GM12892 (cell line): ENCODE measurements around the gene MAP3K7.

Experiments used
- DNase-seq: peaks from one replicate; pipeline ENCODE4 v3.0.0; 2011; ENCODE audit not compliant: insufficient read length
- FAIRE-seq: peaks from 2 replicates; lab custom pipeline; 2011; peaks lifted over from hg19 to GRCh38; lab: Jason Lieb, UNC
- POLR2A ChIP-seq: IDR thresholded peaks from 2 replicates; pipeline ENCODE4 v1.6.1; 2011; ENCODE audit warnings: low read depth, low read length, control low read depth
- POLR2AphosphoS5 ChIP-seq: IDR thresholded peaks from 2 replicates; pipeline ENCODE4 v1.6.1; 2011; ENCODE audit warnings: low read depth, low read length, control low read depth
- TAF1 ChIP-seq: IDR thresholded peaks from 2 replicates; pipeline ENCODE4 v1.6.1; 2011; ENCODE audit warnings: low read depth, mild to moderate bottlenecking, control low read depth, low read length, borderline replicate concordance

The MAP3K7 gene

DNA sequence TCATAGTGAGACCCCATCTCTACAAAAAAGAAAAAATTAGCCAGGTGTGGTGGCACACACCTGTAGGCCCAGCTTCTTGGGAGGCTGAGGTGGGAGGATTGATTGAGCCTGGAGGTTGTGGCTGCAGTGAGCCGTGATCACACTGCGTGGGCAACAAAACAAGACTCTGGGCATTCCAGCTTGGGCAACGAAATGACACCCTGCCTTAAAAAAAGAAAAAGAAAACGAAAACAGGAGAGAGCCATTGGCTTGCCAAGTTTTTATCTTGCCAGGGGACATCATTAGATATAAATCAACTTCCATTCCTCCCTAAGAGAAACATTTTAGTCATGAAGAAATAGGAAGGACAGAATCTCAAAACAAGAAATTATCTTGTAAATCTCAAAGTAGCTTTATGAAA, 109.5 kb downstream of the MAP3K7 start:
- TF ChIP-seq TAF1 (no peak), POLR2A (no peak), POLR2AphosphoS5 (no peak)
- FAIRE-seq (no peak), DNase-seq (no peak)

- FAIRE-seq = no peak
- DNase-seq = no peak
- TF ChIP-seq POLR2AphosphoS5 (no peak), TAF1 (no peak), POLR2A (no peak)
These were observed 114.2 kb downstream of the MAP3K7 start for GRCh38 chr6:90472716-90473115.

GRCh38 chr6:90471263-90471662, 115.6 kb downstream of the MAP3K7 start:
- DNase-seq (no peak), FAIRE-seq (no peak)
- no peak for TF ChIP-seq TAF1
- no peak for TF ChIP-seq POLR2AphosphoS5
- no peak for TF ChIP-seq POLR2A

DNA sequence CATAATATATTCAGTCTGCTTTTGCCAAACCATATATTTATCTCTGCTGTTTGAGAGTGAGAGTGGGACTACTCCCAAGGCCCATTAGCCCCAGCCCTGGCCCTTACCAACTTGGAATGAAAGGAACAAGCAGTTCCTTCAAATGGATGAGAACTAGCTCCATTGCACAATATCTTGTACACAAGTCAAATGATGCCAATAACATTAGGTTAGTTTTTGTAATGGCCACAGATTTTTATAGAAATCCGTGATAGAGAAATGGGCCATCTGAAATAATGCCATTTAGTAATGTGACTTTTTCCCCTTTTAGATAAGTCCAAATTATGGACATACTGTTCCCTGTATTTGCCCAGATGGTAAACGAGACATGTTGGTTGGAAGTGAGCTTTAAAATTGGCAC, 117.0 kb downstream of the MAP3K7 start:
- TF ChIP-seq POLR2AphosphoS5 = no peak
- no peak for TF ChIP-seq POLR2A
- no peak for TF ChIP-seq TAF1
- FAIRE-seq (no peak), DNase-seq (no peak)

DNA sequence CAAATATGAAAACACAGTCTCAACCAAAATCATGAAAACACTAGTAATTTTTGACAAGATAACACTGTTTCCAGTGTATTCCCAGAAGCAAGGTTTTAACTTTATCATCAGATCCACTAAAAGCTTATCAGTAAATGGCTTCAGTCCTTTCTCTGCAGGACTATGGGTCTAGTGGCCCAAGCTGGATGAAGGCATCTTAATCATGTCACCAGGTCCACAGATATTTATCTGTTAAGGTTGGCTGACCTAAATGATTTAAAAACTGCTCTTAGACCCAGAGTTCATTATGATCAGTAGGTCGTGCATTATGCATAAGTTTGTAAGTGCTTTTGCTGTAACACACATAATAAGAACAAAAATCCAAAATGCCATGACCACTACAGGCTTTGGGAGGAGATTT, 118.0 kb downstream of the MAP3K7 start:
- DNase-seq = no peak
- FAIRE-seq = no peak
- TF ChIP-seq POLR2AphosphoS5 (no peak), POLR2A (no peak), TAF1 (no peak)

DNA sequence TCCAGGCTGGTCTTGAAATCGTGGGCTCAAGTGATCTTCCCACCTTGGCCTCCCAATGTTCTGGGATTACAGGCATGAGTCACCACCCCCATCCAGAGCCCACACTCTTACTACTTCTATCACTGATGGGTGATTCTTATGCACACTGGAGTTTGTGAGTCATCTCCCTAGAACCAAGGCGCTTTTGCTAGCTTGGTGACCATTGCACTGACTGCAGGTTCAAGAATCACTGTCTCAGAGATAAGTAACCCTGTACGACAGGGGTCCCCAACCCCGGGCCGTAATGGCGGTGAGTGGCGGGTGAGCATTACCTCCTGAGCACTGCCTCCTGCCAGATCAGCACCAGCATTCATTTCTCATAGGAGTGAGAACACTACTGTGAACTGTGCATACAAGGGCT, 118.8 kb downstream of the MAP3K7 start:
- DNase-seq (no peak), FAIRE-seq (no peak)
- TF ChIP-seq POLR2AphosphoS5 (no peak), POLR2A (no peak), TAF1 (no peak)

- no peak for FAIRE-seq
- DNase-seq = no peak
- TF ChIP-seq POLR2A (no peak), TAF1 (no peak), POLR2AphosphoS5 (no peak)
These were observed 119.3 kb downstream of the MAP3K7 start for GRCh38 chr6:90467546-90467945.

GRCh38 chr6:90466154-90466940, 120.5 kb downstream of the MAP3K7 start:
- DNase-seq (no peak), FAIRE-seq (no peak)
- TF ChIP-seq POLR2AphosphoS5 = no peak
- no peak for TF ChIP-seq TAF1
- no peak for TF ChIP-seq POLR2A

GRCh38 chr6:90465686-90466085, 121.2 kb downstream of the MAP3K7 start:
- DNase-seq (no peak), FAIRE-seq (no peak)
- no peak for TF ChIP-seq TAF1
- no peak for TF ChIP-seq POLR2AphosphoS5
- no peak for TF ChIP-seq POLR2A

DNA sequence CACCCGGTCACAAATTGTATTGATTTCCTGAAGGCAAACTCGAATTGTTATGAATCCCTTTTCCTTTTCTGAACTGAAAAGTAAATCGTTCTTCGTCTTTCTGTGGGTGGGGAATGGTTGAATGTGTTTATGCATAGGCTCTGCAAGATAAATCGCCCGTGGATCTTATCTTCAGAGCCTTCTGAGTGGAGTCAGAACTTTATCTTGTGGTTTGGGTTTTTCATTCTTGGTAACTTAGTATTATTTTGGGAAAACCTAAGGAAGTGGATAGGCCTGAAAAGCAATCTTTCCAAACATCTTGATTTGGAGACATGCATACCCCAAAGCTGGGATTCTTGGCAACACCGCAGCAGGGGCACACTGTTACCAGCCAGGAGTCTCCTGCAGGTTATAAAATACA, 122.4 kb downstream of the MAP3K7 start:
- TF ChIP-seq POLR2A (no peak), POLR2AphosphoS5 (no peak), TAF1 (no peak)
- FAIRE-seq (no peak), DNase-seq (no peak)

- no peak for DNase-seq
- TF ChIP-seq POLR2A (no peak), TAF1 (no peak), POLR2AphosphoS5 (no peak)
- FAIRE-seq = no peak
These were observed 123.0 kb downstream of the MAP3K7 start for GRCh38 chr6:90463874-90464273.
